HUES6 (cell line): ENCODE data around the gene SIT1.
"Not testable (repeated sequence)": the region's sequence is repeated elsewhere in the genome, so short reads cannot be mapped to it uniquely, and the experiment has no call there.

ENCODE experiments used
- H3K27ac ChIP-seq: 2 replicates; pipeline ENCODE4 v1.7.0; 2013; ENCODE audit warnings: low read depth, mild to moderate bottlenecking, low read length, inconsistent platforms
- H3K27me3 ChIP-seq: 2 replicates; pipeline ENCODE4 v1.6.1; 2013; ENCODE audit warnings: low read length; ENCODE audit not compliant: control insufficient read depth, insufficient read depth
- H3K36me3 ChIP-seq: 2 replicates; pipeline ENCODE4 v1.6.1; 2013; ENCODE audit warnings: low read length; ENCODE audit not compliant: control insufficient read depth, insufficient read depth
- H3K4me1 ChIP-seq: 2 replicates; pipeline ENCODE4 v1.6.1; 2013; ENCODE audit warnings: low read length; ENCODE audit not compliant: control insufficient read depth, insufficient read depth
- H3K4me3 ChIP-seq: 2 replicates; pipeline ENCODE4 v1.5.1; 2013; ENCODE audit warnings: low read depth, low read length
- H3K9ac ChIP-seq: one replicate; pipeline ENCODE4 v1.6.1; 2013; ENCODE audit warnings: mild to moderate bottlenecking, low read length
- H3K9me3 ChIP-seq: 2 replicates; pipeline ENCODE4 v1.6.1; 2013; ENCODE audit warnings: low read depth, low read length; ENCODE audit not compliant: control insufficient read depth, insufficient read depth

The SIT1 gene

DNA sequence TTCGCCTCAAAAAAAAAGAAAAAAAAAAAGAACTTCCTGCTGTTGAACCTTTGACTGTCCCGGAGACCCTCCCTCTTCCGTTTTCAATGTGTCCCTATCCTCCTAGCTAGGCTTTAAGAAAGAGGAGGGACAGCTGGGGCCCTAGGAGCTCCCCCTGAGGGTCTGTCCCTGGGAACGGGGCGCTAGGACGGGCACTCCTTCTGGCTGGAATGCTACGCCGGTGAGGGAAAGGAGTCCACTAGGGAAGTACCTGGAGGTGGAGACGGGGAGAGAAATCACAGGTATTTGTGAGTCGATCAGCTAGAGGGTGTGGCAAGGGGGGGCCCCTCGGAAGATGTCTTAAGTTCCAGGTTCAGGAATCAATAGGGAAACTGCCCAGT, 4.6 kb downstream of the SIT1 start:
- Histone ChIP-seq H3K27ac (no peak overlapping the region), H3K9me3 (no peaks in the 10 kb centered on the region), H3K4me3 (peak overlapping the region; percentile 89), H3K36me3 (no peaks in the 10 kb centered on the region), H3K27me3 (peaks cover 3% of the 10 kb centered on the region; the same call in 1 of the 2 replicates), H3K9ac (peak overlapping the region; percentile 61), H3K4me1 (peaks cover 23% of the 10 kb centered on the region)

DNA sequence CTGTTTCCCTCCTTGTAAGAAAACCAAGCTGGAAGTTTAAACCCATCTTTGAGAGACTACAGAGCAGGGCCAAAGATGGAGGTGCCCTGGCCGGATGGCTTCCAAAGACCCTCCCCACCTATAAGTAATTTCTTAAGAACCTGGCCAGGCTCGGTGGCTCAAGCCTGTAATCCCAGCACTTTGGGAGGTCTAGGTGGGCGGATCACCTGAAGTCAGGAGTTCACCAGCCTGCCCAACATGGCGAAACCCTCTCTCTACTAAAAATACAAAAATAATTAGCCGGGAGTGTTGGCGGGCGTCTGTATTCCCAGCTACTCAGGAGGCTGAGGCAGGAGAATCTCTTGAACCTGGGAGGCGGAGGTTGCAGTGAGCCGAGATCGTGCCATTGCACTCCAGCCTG, 5.0 kb downstream of the SIT1 start:
- peak overlapping the region; percentile 89 for H3K4me3 ChIP-seq
- not testable (repeated sequence) for H3K27ac ChIP-seq, H3K36me3 ChIP-seq, H3K27me3 ChIP-seq, H3K9me3 ChIP-seq
- H3K9ac ChIP-seq = peak overlapping the region; percentile 61
- peaks cover 20% of the 10 kb centered on the region for H3K4me1 ChIP-seq

DNA sequence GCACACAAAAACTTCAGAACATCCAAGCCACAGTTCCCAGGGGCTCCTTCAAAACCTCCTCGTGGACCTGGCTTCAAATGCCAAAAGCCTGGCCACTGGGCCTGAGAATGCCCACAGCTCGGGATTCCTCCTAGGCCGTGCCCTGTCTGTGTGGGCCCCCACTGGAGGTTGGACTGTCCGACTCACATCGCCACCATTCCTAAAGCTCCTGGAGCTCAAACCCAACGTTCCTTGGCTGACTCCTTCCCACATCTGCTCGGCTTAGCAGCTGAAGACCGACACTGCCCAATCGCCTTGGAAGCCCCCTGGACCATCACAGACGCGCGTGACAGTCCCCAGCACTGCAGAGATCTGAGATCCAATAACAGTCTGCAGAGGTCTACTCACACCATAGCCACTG, 7.7 kb downstream of the SIT1 start:
- Histone ChIP-seq H3K27ac (no peak overlapping the region), H3K9ac (no peak overlapping the region), H3K9me3 (no peaks in the 10 kb centered on the region), H3K4me1 (0 out of 2 replicates have a peak, but pooled peaks cover 6% of the 10 kb centered on the region), H3K4me3 (no peak overlapping the region), H3K27me3 (0 out of 2 replicates have a peak, but pooled peaks cover 3% of the 10 kb centered on the region), H3K36me3 (peaks cover 2% of the 10 kb centered on the region; the same call in 1 of the 2 replicates)

DNA sequence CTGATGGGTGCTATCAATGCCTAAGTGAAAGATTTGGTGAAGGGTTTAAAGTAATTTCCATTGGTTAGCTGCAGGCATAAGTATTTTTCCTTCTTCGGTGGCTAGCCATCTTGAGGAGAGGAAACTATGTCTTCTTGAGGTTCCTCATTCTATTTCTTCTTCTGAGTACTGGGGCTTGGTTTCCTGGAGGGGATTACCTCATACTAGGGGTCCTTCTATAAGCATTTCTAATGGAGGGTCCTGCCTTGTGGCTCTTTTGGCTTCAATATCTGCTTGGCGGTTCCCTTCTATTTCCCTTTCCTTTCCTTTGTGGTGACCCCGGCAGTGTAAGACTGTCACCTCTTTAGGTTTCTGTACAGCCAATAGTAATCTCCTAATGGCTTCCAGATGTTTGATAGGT, 9.3 kb downstream of the SIT1 start:
- H3K27ac ChIP-seq, H3K27me3 ChIP-seq, H3K36me3 ChIP-seq, H3K9ac ChIP-seq, H3K9me3 ChIP-seq, H3K4me3 ChIP-seq, H3K4me1 ChIP-seq: not testable (repeated sequence)

DNA sequence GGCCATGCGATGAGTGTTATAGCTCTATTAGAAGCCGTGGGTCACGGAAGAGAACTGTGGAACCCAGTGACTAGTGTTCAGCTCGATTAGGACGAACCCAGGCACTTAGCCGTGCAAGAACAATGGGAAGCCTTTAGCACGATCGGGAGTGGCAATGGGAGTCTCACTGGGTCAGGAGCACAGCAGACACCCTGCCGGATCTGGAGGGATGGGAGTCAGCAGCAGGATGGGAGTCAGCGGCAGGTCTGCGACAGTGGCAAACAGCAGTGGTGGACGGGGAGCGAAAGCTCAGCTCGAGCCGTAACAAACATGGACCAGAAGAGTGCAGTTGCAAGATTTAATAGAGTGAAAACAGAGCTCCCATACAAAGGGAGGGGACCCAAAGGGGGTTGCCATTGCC, 10.3 kb downstream of the SIT1 start:
- not testable (repeated sequence) for H3K27ac ChIP-seq, H3K4me3 ChIP-seq, H3K27me3 ChIP-seq, H3K4me1 ChIP-seq, H3K36me3 ChIP-seq, H3K9me3 ChIP-seq, H3K9ac ChIP-seq

DNA sequence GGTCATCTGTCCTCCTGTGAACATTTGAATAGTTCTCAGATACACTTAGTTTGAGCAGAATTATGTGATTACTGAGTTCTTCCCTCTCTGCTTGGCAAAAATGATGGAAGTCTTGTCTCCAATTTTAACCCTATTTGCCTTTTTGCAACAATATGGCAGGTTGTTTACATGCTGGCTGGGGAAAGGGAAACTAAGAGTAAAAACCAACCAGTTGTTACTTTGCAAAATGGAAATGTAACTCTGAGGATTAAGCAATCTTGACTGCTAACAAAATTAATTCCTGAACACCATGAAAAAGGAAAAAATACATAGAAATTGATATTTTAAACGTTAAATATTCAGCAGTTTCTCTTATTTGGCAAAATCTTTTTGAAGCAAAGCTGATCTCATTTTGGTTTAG, 11.1 kb downstream of the SIT1 start:
- Histone ChIP-seq H3K36me3 (peaks cover 2% of the 10 kb centered on the region; the same call in 1 of the 2 replicates), H3K9me3 (no peaks in the 10 kb centered on the region), H3K4me1 (no peaks in the 10 kb centered on the region), H3K9ac (no peak overlapping the region), H3K4me3 (no peak overlapping the region), H3K27ac (no peak overlapping the region), H3K27me3 (no peaks in the 10 kb centered on the region)

DNA sequence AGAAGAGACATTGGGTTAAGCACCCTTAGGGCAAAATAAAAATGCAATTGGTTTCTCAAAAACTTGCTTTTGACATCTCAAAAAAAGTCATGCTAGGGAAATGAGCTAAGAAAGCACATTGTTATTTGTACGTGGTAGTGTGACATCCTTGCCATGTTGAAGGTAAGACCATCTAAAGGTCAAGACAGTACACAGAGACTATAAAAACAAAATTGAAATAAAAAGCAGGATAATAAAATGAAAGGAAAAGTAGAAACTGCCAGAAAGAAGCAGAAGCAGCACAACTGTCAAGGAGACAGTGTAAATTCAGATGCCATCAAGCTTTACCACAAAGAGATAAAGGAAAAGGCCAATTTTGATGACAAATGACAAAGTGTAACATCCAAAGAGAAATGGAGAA, 11.5 kb downstream of the SIT1 start:
- not testable (repeated sequence) for H3K9me3 ChIP-seq, H3K27me3 ChIP-seq, H3K27ac ChIP-seq, H3K36me3 ChIP-seq, H3K9ac ChIP-seq, H3K4me3 ChIP-seq, H3K4me1 ChIP-seq

DNA sequence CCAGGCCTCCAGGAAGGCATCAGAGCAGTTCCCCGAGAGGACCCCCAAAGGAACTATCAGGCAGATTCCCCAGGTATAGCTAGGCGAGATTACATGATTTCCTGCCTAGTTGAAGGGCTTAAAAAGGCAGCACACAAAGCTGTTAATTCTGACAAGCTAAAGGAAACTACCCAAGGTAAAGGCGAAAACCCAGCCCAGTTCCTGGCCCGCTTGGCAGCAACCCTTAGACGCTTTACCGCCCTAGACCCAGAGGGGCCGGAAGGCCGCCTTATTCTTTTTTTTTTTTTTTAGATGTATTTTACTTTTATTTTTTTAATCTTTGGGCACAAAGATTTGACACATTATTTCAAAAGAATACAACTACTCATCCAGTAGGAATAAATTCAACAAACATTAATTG, 12.0 kb downstream of the SIT1 start:
- H3K27me3 ChIP-seq, H3K36me3 ChIP-seq, H3K4me1 ChIP-seq, H3K9me3 ChIP-seq, H3K4me3 ChIP-seq, H3K27ac ChIP-seq, H3K9ac ChIP-seq: not testable (repeated sequence)

DNA sequence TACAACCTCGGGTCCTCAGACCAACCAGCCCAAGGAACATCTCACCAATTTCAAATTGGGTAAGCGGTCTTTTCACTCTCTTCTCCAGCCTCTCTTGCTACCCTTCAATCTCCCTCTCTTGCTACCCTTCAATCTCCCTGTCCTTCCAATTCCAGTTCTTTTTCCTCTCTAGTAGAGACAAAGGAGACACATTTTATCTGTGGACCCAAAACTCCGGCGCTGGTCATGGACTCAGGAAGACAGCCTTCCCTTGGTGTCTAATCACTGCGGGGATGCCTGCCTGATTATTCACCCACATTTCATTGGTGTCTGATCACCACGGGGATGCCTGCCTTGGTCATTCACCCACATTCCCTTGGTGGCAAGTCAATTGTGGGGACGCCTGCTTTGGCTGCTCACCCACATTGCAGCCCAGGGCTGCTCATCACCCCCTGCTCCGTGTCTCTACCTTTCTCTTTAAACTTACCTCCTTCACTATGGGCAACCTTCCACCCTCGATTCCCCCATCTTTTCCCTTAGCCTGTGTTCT, 13.2 kb downstream of the SIT1 start:
- H3K9me3 ChIP-seq, H3K36me3 ChIP-seq, H3K4me1 ChIP-seq, H3K4me3 ChIP-seq, H3K27ac ChIP-seq, H3K9ac ChIP-seq, H3K27me3 ChIP-seq: not testable (repeated sequence)

DNA sequence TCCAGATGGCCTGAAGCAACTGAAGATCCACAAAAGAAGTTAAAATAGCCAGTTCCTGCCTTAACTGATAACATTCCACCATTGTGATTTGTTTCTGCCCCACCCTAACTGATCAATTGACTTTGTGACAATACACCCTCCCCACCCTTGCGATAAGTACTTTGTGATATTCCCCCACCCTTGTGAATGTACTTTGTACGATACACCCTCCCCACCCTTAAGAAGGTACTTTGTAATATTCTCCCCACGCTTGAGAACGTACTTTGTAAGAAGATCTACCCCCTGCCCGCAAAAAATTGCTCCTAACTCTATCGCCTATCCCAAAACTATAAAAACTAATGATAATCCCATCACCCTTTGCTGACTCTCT, 13.9 kb downstream of the SIT1 start:
- H3K9ac ChIP-seq, H3K4me3 ChIP-seq, H3K27me3 ChIP-seq, H3K4me1 ChIP-seq, H3K9me3 ChIP-seq, H3K36me3 ChIP-seq, H3K27ac ChIP-seq: not testable (repeated sequence)

DNA sequence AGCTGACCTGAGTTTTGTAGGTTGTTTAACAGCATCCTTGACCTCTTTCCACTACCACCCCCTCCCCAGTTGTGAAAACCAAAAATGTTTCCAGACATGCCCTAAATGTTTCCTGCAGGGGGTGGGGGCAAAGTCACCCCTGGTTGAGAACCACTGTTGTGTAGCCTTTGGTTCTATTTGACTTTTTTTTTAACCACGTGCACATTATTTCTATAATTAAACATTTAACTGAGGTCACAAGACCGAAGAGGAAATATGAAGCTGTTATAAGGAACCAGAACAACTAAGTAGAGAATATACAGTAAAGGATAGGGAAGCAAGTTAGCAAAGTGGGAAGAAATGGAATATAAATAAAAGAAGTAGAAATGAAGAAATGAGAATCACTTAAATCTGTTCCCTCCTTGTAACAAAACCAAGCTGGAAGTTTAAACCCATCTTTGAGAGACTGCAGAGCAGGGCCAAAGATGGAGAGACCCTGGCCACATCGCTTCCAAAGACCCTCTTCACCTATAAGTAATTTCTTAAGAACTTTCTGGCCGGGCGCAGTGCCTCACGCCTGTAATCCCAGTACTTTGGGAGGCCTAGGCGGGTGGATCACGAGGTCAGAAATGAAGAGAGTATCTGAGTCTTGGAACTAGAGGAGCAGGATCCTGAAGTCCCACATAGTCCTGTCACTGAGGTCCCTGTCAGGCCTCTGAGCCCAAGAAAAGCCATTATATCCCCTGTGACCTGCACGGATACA, 14.4 kb downstream of the SIT1 start:
- no peaks in the 10 kb centered on the region for H3K9me3 ChIP-seq
- H3K27me3 ChIP-seq = no peaks in the 10 kb centered on the region
- H3K36me3 ChIP-seq = peaks cover 2% of the 10 kb centered on the region; the same call in 1 of the 2 replicates
- no peak overlapping the region for H3K27ac ChIP-seq
- H3K9ac ChIP-seq = no peak overlapping the region
- no peak overlapping the region for H3K4me3 ChIP-seq
- no peaks in the 10 kb centered on the region for H3K4me1 ChIP-seq
